ENCODE results near the gene SRCIN1.

SRCIN1 gene

DNA sequence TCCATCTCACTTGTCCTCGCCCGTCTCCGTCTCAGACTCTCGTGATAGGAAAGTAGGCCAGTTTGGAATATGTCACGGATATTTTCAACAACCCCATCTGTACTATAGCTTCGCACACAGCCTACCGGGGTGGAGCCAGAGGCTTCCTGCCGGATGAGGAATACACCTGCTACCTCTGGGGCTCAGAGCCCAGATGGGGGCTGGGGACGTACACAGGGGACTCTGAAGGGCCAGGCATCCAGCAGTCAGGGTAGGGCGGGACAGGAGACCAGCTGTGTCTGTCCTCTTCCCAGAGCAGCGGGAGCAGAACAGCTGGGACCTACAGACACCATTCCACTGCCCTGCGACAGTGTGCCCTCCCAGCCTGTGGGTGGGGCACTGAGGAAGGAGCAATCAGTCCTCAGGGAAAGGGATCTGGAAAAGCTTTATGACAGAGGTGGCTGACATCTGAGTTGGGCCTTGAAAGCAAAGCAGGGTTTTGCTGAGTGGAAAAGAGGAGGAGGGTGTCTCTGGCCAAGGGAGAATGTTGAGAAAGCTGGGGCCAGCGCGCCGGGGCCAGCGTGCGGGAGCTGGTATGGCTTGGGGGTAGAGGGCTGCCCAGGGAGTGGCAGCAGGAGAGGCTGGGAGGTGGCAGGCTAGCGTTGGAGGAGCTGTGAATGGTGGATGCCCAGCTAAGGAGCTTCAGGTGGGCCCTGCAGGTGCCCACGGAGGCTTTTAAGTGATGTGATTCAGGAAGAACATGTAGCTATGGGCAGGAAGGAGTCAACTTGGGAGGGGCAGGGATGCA lies 11.5 kb upstream of the SRCIN1 start:
- no peak for DNase-seq (ENCODE audit: low spot score)
- CTCF ChIA-PET = interaction anchor here (0.7 to 1.3 kb wide), 4 partner anchors 11 to 50 kb away, joined by 3 to 4 read pairs (median 4); partner anchors contain the start of gene SRCIN1
- POLR2A ChIA-PET (ENCODE audit: low non-redundant PET) = no interaction called here
- TF ChIP-seq, protein P1, sequence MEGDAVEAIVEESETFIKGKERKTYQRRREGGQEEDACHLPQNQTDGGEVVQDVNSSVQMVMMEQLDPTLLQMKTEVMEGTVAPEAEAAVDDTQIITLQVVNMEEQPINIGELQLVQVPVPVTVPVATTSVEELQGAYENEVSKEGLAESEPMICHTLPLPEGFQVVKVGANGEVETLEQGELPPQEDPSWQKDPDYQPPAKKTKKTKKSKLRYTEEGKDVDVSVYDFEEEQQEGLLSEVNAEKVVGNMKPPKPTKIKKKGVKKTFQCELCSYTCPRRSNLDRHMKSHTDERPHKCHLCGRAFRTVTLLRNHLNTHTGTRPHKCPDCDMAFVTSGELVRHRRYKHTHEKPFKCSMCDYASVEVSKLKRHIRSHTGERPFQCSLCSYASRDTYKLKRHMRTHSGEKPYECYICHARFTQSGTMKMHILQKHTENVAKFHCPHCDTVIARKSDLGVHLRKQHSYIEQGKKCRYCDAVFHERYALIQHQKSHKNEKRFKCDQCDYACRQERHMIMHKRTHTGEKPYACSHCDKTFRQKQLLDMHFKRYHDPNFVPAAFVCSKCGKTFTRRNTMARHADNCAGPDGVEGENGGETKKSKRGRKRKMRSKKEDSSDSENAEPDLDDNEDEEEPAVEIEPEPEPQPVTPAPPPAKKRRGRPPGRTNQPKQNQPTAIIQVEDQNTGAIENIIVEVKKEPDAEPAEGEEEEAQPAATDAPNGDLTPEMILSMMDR (conservative IDR thresholded peaks at IDR 0.05; ENCODE audit: low read depth) = no peak
- no peak overlapping the region for H3K27ac ChIP-seq

DNA sequence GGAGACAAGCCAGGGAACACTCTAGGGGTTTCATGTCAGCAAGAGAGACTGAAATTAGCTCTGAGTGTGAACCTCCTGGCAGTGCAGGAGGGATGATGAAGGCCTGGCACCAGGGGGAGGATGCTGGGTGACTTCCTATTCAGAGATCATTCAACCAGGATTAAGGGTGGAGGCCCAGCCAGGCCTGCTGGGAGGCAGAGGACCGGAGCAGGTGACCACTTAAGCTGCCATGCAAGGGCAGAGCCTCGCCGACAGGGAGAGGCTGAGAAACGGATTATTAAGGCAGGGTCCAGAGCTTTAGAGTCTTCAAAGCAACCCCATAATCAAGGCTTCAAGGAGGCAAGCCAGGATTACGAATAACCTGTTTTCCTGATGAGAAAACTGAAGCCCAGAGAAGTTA lies 10.6 kb upstream of the SRCIN1 start:
- H3K27ac ChIP-seq = no peak overlapping the region
- no peak for DNase-seq (ENCODE audit: low spot score)
- TF ChIP-seq, protein P1 (conservative IDR thresholded peaks at IDR 0.05; ENCODE audit: low read depth) = no peak
- ChIA-PET POLR2A (ENCODE audit: low non-redundant PET) (no interaction called here), CTCF (interaction anchor here (0.7 kb wide), 1 partner anchor 12 kb away, joined by 4 read pairs; no protein-coding TSS in a partner anchor)

DNA sequence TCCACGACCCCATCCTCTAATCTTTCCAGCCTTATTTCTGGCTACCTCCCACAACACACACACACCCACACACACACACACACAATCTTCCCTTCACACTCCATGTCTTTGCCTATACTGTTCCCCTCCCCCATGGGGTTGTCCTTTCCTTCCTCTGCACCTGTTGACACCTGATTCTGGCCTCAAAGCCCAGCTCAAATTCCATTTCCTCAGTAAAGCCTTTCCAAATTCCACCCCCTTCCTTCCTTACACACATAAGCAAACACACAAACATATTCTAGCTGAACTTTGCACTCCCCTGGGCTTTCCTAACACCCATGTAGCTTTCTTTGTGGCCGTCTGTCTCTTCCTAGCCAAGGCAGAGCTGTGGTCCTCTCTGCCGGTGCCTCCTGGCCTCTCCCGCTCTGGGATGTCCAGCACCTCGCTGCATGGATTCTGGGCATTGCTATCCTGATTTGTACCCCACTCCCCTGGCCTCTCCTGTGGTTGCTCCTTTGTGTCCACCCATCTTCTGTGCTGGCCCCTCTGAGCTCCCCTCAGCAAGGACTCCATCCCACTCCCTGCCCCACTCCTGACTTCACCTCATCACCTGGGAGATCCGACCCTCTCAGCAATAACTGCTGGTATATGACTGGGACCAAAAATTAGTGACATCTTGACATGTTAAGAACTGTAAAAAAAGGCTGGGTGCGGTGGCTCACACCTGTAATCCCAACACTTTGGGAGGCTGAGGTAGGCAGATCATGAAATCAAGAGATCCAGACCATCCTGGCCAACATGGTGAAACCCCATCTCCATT lies 8.4 kb upstream of the SRCIN1 start:
- TF ChIP-seq, protein P1 (conservative IDR thresholded peaks at IDR 0.05; ENCODE audit: low read depth) = no peak
- no peak overlapping the region for H3K27ac ChIP-seq
- POLR2A ChIA-PET (ENCODE audit: low non-redundant PET) = no interaction called here
- CTCF ChIA-PET = interaction anchor here (0.6 kb wide), 3 partner anchors 68 to 1580 kb away, joined by 3 to 4 read pairs (median 3); no protein-coding TSS in a partner anchor
- DNase-seq (ENCODE audit: low spot score) = no peak

DNA sequence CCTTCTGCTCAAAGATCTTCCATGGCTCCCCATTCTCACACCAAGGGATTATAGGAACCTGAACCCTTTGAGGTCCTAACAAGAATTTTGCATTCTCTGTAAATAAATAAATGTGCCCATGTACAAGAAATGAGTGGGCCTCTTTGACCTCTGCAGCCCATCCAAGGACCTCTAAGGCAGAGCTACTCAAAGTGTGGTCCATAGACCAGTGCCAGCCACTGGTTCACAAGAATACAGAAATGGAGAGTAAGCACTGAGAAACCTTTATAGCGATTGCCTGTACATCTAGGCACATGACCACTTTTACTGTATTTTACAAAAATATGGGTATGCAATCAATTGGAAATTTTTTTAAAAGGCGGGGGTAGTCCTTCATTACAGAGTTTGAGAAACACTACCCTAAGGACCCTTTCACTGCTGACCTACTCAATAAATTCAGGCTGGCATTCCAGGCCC lies 7.8 kb upstream of the SRCIN1 start:
- no peak for DNase-seq (ENCODE audit: low spot score)
- ChIA-PET CTCF (interaction anchor here (0.6 kb wide), 1 partner anchor 1580 kb away, joined by 4 read pairs; no protein-coding TSS in a partner anchor), POLR2A (ENCODE audit: low non-redundant PET) (no interaction called here)
- no peak overlapping the region for H3K27ac ChIP-seq
- TF ChIP-seq, protein P1 (conservative IDR thresholded peaks at IDR 0.05; ENCODE audit: low read depth) = no peak

DNA sequence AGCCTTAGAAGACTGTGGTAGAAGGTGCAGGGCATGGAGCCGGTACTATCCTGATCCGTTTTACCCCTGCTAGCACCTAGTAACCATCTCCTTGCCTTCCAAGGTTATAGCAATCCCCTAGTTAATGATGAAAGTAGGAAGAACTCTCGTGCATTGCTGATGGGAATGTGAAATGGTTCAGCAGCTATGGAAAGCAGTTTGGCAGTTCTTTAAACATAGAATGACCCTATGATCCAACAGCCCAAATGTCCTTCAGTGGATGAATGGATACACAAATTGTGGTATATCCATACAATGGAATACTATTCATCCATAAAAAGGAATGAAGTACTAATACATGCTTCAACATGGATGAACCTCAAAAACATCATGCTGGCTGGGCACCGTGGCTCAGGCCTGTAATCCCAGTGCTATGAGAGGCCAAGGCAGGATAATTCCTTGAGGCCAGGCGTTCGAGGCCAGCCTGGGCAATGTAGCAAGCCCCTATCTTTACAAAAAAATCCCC lies 6.2 kb upstream of the SRCIN1 start:
- POLR2A ChIA-PET (ENCODE audit: low non-redundant PET) = no interaction called here
- CTCF ChIA-PET = no interaction called here
- no peak overlapping the region for H3K27ac ChIP-seq
- DNase-seq (ENCODE audit: low spot score) = no peak
- TF ChIP-seq, protein P1 (conservative IDR thresholded peaks at IDR 0.05; ENCODE audit: low read depth) = no peak

DNA sequence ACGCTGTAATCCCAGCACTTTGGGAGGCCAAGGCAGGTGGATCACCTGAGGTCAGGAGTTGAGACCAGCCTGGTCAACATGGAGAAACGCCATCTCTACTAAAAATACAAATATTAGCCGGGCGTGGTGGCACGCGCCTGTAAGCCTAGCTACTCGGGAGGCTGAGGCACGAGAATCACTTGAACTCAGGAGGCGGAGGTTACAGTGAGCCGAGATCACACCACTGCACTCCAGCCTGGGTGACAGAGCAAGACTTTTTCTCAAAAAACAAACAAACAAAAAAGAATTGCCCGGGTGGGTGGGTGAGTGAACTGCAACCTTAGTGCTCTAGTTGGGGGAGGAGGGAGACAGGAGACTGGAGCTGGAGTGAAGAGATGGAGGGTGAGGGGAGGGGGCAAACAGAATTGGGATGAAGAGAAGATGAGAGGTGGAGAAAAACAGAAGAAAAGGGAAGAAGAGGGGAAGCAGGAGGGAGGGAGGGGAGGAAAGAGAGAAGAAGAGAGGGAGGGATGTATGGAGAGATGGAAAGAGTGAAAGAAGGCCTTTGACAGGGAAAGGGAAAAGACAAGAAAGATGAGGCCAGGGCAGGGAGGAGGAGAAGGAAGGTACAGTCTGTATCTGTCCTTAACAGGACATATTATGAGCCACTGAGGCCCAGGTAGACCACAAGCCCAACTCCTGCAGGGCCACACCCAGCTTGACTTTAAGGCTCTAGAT lies 5.5 kb upstream of the SRCIN1 start:
- ChIA-PET POLR2A (ENCODE audit: low non-redundant PET) (no interaction called here), CTCF (no interaction called here)
- TF ChIP-seq, protein P1 (conservative IDR thresholded peaks at IDR 0.05; ENCODE audit: low read depth) = no peak
- no peak overlapping the region for H3K27ac ChIP-seq
- no peak for DNase-seq (ENCODE audit: low spot score)
